HL-60 (cell line): ENCODE data around the gene KRTAP10-9.
"Not testable (repeated sequence)": the region's sequence is repeated elsewhere in the genome, so short reads cannot be mapped to it uniquely, and the experiment has no call there.

ENCODE experiments used
- DNase-seq, 2 experiments: peaks; one replicate each; pipeline ENCODE4 v3.0.0-alpha.2; 2010 to 2020; ENCODE audit warnings: low read depth in 1 of 2, low spot score in 1 of 2
- H3K27ac ChIP-seq: fragments of 250-450 bp; sonication (Bioruptor Pico); replicated peaks from 2 replicates; pipeline ENCODE4 v1.5.1; 2020; ENCODE audit warnings: mild to moderate bottlenecking, moderate library complexity
- H3K27me3 ChIP-seq: fragments of 250-450 bp; sonication (Bioruptor Pico); 2 replicates; pipeline ENCODE4 v1.5.1; 2021; ENCODE audit warnings: mild to moderate bottlenecking, moderate library complexity; ENCODE audit not compliant: insufficient read depth, poor library complexity, severe bottlenecking
- H3K4me3 ChIP-seq: replicated peaks from 2 replicates; pipeline ENCODE4 v1.5.1; 2011; ENCODE audit warnings: mild to moderate bottlenecking, control low read depth, low read length; ENCODE audit not compliant: insufficient read depth
- GABPA ChIP-seq: IDR thresholded peaks from 2 replicates; pipeline ENCODE4 v1.6.1; 2012; ENCODE audit warnings: low read depth
- POLR2AphosphoS5 ChIP-seq: IDR thresholded peaks from 2 replicates; pipeline ENCODE4 v1.6.1; 2012; ENCODE audit warnings: low read depth
- SPI1 ChIP-seq: IDR thresholded peaks from 2 replicates; pipeline ENCODE4 v1.6.1; 2012; ENCODE audit warnings: low read depth, mild to moderate bottlenecking, borderline replicate concordance
- TF ChIP-seq, protein P1 (sequence below): IDR thresholded peaks from one replicate; pipeline ENCODE4 v1.5.1; 2011; ENCODE audit warnings: low read length, control low read depth, inconsistent platforms; ENCODE audit not compliant: insufficient read depth
- TF ChIP-seq, protein P2 (sequence below): IDR thresholded peaks from 2 replicates; pipeline ENCODE4 v1.6.1; 2012; ENCODE audit warnings: low read depth; ENCODE audit not compliant: insufficient replicate concordance

Gene KRTAP10-9

DNA sequence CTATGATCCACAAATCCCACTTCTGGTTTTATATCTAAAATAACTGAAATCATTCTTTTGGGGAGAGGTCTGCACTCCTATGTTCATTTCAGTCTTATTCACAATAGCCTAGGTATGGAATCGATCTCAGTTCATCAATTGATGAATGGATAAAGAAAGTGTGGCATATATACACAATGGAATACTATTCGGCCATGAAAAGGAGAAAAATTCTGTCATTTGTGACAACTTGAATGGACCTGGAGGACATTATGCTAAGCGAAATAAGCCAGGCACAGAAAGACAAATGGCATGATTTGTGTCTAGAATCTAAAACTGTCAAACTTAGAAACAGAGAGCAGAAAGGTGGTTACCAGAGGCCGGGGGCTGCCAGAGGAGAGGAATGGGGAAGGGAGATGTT lies 20.4 kb upstream of the KRTAP10-9 start:
- TF ChIP-seq, protein P1, sequence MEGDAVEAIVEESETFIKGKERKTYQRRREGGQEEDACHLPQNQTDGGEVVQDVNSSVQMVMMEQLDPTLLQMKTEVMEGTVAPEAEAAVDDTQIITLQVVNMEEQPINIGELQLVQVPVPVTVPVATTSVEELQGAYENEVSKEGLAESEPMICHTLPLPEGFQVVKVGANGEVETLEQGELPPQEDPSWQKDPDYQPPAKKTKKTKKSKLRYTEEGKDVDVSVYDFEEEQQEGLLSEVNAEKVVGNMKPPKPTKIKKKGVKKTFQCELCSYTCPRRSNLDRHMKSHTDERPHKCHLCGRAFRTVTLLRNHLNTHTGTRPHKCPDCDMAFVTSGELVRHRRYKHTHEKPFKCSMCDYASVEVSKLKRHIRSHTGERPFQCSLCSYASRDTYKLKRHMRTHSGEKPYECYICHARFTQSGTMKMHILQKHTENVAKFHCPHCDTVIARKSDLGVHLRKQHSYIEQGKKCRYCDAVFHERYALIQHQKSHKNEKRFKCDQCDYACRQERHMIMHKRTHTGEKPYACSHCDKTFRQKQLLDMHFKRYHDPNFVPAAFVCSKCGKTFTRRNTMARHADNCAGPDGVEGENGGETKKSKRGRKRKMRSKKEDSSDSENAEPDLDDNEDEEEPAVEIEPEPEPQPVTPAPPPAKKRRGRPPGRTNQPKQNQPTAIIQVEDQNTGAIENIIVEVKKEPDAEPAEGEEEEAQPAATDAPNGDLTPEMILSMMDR = no peak
- TF ChIP-seq SPI1 (no peak), POLR2AphosphoS5 (no peak), GABPA (no peak)
- TF ChIP-seq, protein P2, sequence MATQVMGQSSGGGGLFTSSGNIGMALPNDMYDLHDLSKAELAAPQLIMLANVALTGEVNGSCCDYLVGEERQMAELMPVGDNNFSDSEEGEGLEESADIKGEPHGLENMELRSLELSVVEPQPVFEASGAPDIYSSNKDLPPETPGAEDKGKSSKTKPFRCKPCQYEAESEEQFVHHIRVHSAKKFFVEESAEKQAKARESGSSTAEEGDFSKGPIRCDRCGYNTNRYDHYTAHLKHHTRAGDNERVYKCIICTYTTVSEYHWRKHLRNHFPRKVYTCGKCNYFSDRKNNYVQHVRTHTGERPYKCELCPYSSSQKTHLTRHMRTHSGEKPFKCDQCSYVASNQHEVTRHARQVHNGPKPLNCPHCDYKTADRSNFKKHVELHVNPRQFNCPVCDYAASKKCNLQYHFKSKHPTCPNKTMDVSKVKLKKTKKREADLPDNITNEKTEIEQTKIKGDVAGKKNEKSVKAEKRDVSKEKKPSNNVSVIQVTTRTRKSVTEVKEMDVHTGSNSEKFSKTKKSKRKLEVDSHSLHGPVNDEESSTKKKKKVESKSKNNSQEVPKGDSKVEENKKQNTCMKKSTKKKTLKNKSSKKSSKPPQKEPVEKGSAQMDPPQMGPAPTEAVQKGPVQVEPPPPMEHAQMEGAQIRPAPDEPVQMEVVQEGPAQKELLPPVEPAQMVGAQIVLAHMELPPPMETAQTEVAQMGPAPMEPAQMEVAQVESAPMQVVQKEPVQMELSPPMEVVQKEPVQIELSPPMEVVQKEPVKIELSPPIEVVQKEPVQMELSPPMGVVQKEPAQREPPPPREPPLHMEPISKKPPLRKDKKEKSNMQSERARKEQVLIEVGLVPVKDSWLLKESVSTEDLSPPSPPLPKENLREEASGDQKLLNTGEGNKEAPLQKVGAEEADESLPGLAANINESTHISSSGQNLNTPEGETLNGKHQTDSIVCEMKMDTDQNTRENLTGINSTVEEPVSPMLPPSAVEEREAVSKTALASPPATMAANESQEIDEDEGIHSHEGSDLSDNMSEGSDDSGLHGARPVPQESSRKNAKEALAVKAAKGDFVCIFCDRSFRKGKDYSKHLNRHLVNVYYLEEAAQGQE = no peak
- Histone ChIP-seq H3K27me3 (peaks cover 2% of the 10 kb centered on the region), H3K27ac (no peak overlapping the region), H3K4me3 (no peak overlapping the region)
- no peak for DNase-seq

DNA sequence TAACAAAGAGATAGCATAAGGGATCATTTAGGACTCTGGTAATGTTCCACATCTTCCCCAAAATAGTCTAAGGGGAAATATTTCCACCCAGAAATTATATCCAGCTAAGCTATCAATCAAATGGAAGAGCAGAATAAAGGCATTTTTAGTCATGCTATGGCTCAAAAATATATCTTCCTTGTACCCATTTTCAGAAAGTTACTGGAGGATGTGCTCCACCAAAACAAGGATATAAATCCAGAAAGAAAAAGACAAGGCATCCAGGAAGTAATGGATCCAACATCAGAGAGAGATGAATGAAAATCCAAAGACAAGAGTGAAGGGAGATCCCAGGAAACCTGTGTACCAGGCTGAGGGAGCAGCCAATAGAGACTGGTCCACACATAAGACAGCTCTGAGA lies 17.7 kb upstream of the KRTAP10-9 start:
- H3K27ac ChIP-seq = no peak overlapping the region
- H3K4me3 ChIP-seq = no peak overlapping the region
- TF ChIP-seq, protein P1 = no peak
- TF ChIP-seq SPI1 = no peak
- TF ChIP-seq, protein P2 = no peak
- no peak for TF ChIP-seq GABPA
- no peak for TF ChIP-seq POLR2AphosphoS5
- H3K27me3 ChIP-seq = peaks cover under 1% of the 10 kb centered on the region
- DNase-seq = no peak

DNA sequence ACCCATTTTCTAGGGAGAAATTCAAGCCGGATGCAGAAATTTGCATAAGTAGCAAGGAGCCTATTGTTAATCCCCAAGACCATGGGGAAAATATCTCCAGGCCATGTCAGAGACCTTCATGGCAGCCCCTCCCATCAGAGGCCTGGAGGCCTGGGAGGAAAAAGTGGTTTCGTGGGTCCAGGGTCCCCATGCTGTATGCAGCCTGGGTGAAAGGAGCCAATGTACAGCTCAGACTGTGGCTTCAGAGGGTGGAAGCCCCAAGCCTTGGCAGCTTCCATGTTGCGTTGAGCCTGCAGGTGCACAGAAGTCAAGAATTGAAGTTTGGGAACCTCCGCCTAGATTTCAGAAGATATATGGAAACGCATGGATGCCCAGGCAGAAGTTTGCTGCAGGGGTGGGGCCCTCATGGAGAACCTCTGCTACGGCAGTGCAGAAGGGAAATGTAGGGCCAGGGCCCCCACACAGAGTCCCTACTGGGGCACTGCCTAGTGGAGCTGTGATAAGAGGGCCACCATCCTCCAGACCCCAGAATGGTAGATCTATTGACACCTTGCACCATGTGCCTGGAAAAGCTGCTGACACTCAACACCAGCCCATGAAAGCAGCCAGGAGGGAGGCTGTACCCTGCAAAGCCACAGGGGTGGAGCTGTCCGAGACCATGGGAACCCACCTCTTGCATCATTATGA lies 16.6 kb upstream of the KRTAP10-9 start:
- H3K27ac ChIP-seq, H3K27me3 ChIP-seq, H3K4me3 ChIP-seq, DNase-seq: not testable (repeated sequence)

DNA sequence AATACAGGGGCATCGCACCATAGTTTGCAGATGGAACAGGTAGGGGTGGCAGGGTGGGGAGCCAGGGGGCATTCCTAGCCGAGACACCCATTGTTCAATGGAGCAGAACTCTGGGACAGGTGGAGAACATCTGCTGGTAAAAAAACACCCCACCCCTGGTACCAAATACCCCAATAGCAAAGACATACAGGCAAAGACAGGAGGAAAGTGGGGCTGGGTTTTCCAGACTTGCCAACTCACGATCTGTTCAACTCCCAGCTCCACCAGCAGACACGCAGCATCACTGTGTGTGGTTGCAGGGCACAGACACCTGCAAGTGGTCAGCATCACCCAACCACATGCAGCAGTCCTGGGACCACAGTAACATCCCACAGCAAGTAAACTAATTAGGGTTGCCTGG lies 15.3 kb upstream of the KRTAP10-9 start:
- DNase-seq = no peak
- no peaks in the 10 kb centered on the region for H3K27me3 ChIP-seq
- TF ChIP-seq, protein P2 = no peak
- TF ChIP-seq POLR2AphosphoS5 (no peak), SPI1 (no peak), GABPA (no peak)
- TF ChIP-seq, protein P1 = no peak
- no peak overlapping the region for H3K27ac ChIP-seq
- no peak overlapping the region for H3K4me3 ChIP-seq
